ENCODE results near the gene KIF18A.
"Not testable (repeated sequence)": the region's sequence is repeated elsewhere in the genome, so short reads cannot be mapped to it uniquely, and the experiment has no call there.

KIF18A gene

DNA sequence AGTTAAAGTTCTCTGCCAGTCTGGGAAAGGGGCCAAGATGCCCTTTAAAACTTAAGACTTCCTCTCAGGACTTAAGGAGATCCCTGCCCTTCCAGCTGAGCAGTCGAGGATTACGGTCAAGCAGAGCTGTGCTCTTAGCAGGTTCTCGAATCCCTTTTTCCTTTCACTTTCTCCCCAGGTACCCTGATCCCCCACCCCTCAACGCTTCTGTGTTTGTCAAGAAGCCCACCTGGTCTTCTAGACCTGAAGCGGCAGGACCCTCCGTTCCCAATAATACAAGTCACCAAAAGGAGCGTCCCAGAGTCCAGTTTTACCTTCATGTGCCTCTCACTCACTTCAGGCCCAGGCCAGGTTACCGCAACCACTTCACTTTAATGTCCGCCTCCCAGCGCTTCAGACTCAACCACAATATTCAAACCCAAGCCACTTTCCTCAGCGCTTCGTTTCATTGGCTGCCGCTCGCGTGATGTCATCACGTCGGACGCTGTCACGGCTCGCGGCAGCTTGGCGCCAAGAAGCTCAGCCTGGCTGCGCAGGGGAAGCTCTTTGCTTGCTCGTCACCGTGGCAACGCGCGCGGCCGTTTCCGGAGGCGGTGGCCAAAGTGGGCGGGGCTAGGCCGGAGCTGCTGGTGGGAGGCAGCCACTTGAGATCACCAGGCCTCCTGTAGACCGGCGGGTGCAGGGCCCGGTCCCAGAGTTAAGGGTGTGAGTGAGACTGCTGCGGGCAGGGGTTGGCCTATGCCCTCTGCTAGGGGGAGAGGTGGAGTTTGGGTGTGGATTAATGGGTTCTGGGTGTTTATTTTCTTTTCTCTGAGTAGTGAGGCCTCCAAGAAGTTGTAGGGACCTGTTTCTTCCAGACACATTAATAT is at the start of gene KIF18A, which contains the start of gene METTL15:
TSS of gene KIF18A (minus strand) at position 407 of the 869 bp plus-strand sequence. CDS start 10,209 bp downstream, outside the sequence.
TSS of gene METTL15 (plus strand) at position 639 of the 869 bp plus-strand sequence. CDS start 4,947 bp downstream, outside the sequence.
- DNase-seq: peak; percentile 87 to 89

DNA sequence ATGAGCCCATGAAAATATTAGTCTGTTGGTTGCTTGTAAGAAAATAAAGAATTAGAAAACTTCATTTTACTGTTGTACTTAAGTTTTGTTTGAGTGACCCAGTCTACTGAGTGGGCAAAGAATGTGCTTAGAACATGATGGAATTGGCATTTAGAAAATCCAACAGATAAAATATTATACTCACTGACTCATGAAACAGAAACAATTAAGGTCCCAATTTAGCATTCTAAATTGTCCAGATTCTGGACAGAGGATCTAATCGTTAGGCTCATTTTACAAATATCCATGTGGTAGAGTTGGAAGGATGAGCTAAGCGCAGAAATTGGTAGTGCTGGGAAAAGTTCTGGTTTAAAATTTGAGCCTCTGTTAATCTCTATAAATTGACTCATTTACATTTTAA is 45.6 kb upstream of the KIF18A start:
- no peak for DNase-seq

DNA sequence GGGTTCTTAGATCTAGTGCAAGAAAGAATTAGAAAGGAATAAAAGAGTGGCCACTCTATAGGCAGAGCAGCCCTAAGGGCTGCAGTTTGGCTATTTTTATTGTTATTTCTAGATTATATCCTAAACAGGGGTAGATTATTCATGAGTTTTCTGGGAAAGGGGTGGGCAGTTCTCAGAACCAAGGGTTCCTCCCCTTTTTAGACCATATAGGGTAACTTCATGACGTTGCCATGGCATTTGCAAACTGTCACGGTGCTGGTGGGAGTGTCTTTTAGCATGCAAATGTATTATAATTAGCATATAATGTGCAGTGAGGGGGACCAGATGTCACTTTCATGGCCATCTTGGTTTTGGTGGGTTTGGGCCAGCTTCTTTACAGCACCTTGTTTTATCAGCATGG is 44.8 kb upstream of the KIF18A start:
- no peak for DNase-seq

DNA sequence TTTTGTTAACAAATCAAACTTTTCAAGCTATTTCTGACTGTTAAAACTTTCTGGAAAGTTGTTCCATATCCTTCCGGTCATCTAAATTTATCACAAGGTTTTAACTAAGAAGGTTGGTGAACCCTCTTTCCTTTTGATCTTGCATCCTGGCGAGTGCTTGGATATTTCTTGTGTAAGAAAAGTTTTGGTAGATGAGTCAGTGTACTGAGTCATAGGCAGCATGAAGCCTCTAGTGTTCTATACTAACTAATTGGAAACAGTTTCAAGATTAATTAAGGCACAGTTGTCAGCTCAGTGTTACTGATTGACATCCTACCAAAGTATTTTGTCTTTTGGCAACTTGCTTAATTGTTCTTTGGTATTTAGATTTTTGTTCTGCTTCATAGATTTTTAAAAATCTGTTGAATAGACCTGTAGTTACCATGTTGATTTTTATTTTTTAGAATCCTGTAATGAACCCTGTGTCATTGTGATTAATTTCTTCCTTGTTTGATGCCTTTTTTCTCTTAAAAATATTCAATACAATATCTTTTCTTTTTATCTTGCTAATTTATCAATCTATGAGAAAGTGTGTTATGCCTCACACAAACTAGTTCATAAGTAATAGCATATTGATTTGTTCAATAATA is 38.3 kb upstream of the KIF18A start:
- no peak for DNase-seq

DNA sequence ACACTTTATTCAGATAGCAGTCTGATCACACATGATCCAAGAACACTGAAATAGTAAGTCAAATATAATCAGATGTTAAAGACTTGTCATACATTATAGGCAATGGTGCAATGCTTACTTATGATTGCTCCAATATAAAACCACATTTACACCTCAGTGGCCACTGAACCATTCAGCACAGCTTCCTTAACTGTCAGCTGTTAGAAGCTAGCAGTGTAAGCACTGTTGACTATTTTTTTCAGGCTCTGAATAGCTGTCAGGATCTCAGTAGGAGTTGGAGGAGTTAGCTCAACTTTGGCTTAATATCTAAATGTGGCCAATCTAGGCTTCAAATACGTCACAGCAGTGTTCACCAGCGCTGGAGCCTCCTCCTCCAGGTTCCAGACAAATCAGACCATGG is 36.9 kb upstream of the KIF18A start:
- DNase-seq: no peak

DNA sequence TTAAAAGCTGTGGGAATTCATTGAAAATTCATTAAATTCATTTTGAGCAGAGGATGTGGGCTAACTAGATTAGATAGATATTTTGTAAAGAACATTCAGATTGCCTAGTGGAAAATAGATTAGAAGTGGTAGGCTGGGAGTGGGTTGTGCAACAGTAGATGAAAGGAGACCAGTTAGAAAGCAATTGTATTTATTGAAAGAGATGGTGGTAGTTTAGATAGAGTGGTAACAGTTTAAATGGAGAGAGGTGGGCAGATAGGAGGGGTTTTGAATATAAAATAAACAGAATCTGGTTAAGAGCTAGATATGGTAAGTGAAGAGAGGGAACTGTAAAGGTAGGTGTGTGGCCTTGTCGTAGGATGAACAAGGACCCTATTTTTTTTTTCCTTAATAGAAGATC is 34.8 kb upstream of the KIF18A start:
- DNase-seq: no peak

DNA sequence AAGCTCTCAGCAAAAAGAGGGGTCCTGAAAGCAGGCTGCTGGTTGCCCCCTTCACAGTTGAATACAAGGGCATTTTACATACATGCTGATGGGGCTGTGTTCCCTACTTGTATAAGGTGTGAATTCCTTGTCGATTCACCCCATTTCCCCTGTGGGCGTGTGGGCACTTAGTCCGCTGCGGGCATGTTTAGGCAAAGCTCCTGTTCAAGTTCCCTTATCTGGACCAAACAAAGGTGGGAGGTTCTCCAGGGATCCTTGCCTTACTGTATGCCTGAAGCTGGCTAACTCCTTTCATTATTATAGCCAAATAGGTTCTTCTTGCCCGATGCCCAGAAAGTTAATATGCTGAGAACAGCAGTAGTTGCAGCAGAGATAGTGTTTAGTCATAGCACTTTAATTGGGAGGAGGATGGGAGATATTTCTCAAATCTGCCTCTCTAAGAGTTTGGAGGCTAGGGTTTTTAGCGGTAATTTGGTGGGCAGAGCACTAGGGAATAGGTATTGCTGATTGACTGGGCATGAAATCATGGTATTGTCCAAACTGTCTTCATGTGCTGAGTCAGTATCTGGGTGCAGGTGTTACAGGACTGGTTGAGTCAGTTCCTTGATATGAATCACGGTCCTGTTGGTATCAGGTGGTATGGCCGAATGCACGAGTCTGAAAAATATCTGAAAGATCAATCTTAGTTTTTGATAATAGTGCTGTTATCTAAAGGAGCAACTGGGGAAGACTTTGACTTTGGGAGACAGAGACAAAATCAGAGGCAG is 32.9 kb upstream of the KIF18A start:
- DNase-seq: no peak

DNA sequence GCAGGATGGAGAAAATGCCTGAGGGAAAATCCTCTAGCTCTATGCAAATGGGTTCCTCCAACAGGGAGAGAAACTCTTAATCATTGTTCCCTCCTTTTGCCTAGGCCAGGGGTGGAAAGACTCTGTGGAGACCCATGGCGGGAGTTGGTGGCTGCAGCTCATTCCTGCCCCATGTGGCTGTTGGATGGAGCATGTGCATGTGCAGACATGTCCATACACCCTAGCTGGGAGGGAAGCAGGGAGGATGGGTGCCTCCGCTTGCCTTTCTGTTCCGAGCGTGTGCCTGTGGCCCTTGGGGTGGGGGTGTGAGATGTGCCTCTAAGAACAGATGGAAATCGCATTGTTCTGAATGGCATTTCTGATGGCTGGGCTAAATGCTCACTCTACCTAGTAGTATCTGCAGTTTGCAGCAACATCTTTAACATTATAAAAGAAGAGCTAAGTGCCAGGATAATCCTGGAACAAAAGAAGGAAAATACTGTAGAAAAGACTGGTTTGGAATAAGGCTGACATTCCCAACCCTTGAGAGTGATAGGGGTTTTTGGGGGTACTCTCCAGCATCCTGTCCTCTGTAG is 32.0 kb upstream of the KIF18A start:
- no peak for DNase-seq

DNA sequence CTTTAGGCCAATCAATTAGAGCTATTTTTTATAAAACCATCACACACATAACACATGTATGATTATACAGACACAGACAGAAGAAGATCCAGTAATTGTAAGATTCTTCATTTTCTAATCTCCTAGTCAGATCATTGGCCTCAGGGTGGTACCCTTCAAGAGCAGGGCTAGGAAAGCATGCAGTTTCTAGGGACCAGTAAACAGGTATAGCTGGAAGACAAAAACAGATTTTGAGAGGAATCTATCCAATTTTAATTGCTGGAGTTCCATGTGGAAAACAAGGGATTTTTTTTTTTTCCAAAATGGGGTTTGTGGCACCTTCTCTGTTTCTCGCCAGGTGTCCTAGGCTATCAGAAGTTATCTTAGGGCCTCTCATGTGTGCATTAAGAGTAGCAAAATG is 29.9 kb upstream of the KIF18A start:
- DNase-seq: no peak

DNA sequence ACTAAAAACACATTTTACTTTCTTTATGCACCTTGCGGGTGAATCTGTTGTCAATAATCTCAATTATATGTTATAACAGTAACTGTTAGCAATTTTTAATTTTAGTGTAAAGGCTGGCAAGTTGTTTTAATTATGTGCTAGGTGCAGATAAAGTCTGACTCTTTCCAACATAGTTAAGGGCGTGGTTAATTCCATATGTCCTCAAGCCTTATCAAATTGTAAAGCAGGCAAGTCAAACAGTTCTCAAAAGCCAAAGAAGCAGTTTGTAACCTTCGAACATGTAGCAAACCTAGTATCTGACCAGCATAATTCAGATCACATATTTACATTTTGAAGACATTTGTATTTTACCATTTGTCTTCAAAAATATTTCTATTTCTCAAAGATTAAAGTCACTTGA is 29.4 kb upstream of the KIF18A start:
- no peak for DNase-seq

DNA sequence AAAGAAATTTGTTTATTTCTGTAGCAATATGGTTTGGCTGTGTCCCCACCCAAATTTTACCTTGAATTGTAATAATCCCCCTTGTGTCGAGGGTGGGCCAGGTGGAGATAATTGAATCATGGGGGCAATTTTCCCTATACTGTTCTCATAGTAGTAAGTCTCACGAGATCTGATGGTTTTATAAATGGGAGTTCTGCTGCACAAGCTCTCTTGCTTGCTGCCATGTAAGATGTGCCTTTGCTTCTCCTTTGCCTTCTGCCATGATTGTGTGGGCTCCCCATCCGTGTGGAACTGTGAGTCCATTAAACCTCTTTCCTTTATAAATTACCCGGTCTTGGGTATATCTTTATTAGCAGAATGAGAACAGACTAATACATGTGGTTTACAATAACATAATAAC is 28.2 kb upstream of the KIF18A start:
- not testable (repeated sequence) for DNase-seq

DNA sequence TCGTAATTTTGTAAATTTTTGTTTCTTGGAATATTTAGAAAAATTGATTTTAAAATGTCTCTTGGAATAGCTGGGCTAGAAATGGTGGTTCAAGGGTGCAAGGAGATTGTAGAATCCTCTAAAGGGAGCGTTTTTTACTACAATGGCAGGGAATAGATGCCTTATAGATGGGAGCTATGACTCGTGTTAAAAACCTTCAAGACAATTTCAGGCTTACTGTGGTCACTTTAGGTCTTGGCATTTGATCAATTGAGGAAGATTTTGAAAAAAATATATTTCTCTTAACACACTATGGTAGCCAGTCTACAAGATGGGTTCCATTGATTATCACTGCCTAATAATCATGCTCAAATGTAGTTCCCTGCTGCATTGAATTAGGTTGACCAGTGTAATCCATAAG is 25.2 kb upstream of the KIF18A start:
- no peak for DNase-seq

DNA sequence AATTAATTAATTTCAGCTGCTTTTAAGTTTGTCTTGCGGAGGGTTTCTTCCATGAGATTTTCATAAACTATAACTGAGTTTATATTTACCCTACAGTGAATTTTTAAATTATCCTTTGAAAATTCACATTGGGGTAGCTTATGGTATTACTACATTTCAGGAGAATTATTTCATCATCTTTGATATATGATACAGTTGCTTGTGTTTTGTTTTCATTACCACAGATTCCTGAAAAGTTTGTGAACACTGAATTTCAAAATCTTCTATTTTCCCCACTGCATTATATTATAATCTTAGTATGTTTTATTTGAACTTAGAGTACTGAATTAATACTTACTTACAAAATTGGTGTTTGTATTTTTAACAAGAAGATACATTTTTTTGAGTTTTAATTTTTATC is 24.6 kb upstream of the KIF18A start:
- DNase-seq: no peak

DNA sequence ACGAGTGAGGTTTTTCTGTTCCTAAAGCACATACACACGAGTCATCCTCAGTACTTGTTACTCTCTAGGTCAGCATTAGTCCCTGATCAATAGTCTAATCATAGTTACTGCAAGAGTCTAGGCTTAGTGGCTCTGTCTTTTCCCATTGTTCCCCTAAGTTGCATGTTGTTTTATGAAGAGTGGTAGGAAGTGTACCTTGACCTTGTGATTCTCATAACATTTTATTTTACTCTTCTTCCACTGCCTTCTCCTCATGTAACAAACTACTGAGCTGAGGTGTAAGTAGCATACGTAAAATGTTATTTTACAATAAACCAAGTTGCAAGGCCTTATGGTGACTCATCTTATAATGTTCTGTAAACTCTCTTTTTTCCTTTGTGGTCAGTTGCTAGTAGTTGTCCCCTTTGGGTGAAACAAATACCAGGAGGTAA is 15.2 kb upstream of the KIF18A start:
- DNase-seq: no peak

DNA sequence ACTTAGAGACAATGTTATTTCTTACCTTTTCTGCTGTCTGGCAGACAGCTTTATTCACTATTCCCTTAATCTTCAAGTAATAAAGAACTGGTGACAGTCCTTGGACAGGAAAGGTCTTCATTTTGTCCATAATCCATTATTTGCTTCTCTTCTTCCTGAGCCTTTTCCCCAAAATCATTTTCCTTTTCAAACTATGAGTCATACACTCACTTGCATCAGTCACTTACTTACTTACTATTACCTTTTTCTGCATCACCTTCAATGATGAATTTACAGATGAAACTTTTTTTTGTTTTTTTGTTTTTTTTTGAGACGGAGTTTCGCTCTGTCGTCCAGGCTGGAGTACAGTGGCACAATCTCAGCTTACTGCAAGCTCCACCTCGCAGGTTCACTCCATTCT is 9.8 kb upstream of the KIF18A start:
- DNase-seq: no peak

DNA sequence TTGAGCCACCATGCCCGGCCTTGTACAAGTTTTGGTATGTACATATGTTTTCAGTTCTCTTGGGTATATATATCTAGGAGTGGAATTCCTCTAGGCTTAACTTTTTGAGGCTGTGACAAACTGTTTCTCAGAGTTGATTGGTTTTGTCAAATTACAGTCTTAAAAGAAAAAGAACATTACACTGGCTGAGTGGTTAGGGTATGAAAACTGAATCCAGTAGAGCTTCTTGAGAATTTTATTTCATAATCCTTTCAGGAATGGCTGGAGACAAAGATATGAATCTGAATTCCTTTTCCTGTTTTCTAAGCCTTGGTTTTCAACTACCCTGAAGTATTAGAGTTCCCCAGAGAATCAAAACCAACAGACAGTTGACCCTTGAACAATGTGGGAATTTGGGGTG is 6.8 kb upstream of the KIF18A start:
- no peak for DNase-seq

DNA sequence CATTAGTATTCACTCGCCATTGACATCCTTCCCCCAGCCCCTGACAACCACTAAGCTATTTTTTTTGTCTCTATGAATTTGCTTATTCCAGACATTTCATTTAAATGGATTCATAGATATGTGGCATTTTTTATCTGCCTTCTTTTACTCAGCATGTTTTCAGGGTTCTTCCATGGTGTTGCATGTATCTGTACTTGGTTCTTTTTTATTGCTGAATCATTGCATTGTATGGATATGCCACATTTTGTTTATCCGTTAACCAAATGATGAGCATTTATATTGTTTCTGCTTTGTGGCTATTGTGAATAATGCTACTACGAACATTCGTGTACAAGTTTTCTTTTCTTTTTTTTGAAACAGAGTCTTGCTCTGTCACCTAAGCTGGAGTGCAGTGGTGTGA is 6.2 kb upstream of the KIF18A start:
- no peak for DNase-seq

DNA sequence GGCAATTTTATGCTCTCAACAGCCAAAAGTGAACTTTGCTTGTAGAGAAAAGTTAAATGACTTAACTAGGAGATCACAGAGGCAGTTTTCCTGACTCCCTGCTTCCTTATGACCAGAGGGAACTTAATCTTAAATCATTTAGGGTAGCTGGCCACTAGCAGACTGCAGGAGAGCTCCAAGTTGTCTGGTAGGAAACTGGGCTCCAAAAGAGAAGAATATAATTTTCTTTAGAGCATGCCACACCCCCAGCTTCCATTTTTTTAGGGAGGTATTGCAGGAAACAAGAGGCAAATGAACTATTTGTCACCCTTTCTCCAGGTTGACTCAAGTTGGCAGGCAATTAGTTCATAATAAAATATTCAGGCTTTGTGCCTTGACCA is 2.9 kb upstream of the KIF18A start:
- no peak for DNase-seq

DNA sequence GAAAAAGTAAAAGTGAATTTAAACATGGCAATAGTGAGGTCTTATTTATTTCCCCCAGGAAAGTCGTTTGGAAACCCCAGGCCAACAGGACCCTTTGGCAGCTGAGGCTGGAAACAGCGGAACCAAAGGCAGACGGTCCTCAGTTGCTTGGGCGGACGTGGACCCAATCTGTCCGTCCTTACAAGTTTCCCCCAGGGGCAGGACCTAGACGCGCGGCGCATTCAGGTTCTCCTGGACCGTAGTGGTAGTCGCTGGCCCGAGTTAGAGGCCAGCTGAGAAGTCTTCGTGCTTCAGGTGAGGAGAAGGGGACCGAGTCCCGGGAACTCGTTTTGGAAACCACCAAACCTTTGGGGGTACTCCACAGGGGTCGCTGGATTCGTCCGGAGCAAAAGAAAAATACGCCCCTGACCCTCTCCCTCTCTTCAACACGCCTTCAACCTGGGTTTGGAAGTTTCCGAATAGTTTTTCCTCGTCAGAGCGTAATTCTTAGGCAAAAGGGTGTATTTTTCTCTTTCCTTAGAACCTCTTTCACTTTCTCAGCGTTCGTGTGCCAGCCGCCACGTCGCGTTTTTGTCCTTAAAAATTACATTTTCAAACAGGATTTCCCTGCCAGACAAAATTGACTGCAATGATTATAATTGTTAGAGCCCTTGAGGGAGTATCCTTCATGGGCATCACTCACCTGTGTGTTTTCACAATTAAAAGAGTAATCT is 2.3 kb upstream of the KIF18A start:
- peak; percentile 35 to 39 for DNase-seq

DNA sequence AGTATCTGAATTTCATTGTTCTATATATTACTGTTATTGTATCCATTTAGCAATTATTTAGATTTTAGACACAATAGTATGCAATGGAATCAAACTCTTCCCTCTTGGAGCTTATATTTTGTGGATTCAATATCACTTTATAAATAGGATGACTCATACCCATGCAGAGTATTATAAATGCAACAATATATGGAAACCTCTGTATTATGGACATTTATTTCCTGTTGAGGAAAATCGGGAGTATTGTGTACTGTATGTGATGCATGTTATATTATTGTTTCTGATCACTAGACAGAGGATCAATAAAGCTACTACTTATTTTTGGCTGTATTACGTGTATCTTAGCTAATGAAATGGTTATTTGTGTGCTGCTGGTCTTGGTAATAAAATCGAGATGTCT is 1.0 kb upstream of the KIF18A start:
- DNase-seq: no peak

DNA sequence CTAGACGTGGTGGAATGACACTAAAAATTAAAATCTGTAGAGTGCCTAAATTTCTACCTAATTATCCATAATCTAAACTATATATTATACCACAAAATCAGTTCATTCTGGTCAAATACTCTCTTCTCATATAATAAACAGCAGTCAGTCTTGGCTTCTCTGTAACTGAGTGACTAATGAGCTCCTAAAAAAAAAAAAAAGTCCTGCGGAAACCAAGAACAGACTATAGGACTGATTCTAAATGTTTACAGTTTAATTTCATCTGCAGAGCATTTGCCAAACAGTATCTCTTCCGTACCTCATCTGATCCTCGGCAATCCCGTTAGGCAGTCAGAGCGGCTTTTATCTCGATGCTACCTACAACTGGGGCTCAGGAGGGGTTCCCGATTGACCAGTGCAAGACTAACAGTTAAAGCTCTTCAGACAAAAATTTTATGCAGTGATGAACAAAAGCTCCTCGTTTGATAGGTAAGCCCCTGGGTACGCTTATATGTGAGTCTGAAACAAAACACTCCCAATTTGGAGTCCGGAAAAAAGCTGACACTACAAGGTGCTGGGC is 686 bp downstream of the KIF18A start:
- DNase-seq: no peak

DNA sequence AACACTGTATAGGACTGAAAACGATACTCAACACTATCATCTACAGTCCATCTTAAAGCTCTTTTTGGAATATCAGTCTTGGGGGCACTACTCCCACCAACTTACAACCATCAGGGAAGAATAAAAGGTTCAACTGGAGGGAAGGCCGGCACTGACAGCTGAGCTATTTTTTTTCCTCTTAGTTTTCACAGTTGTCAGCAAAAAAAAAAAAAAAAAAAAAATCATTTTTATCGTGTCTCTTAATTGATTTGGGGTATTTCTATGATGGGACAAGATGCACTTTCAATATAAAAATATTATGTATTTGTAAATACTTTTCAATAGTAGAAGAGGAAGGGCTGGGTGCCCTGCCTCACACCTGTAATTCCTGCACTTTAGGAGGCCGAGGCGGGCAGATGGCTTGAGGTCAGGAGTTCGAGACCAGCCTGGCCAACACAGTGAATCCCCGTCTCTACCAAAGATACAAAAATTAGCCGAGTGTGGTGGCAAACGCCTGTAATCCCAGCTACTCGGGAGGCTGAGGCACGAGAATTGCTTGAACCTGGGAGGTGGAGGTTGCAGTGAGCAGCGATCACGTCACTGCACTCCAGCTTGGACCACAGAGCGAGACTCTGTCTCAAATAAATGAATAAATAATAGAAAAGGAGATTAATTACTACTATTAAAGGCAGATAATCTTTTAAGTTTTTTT is 1.5 kb downstream of the KIF18A start:
- DNase-seq: no peak
